Neural cell (in vitro differentiated cells): ENCODE data around the gene BUB3. TPM values are rescaled to one million over a fixed set of nuclear protein-coding genes. Genes with fewer than 3 reads are reported as not detected.

Experiments
- H2AFZ ChIP-seq: fragments of 200-600, 300-800 bp; sonication (generic), shearing (Covaris generic); 2 replicates; pipeline ENCODE4 v1.6.0; 2014; ENCODE audit warnings: low read depth, mild to moderate bottlenecking, antibody characterized with exemption, low read length, moderate library complexity
- H3F3A ChIP-seq: fragments of 200-600 bp; shearing (Covaris generic); 2 replicates; pipeline ENCODE4 v1.6.1; 2016; ENCODE audit warnings: mild to moderate bottlenecking, moderate library complexity, mixed read lengths, antibody characterized with exemption, low read length; ENCODE audit not compliant: insufficient read depth, poor library complexity, severe bottlenecking
- H3K27ac ChIP-seq: fragments of 200-600, 300-800 bp; sonication (generic), shearing (Covaris generic); 2 replicates; pipeline ENCODE4 v1.5.1; 2014; ENCODE audit warnings: mild to moderate bottlenecking, low read length, moderate library complexity
- H3K27me3 ChIP-seq: fragments of 300-800, 200-600 bp; sonication (generic), shearing (Covaris generic); 2 replicates; pipeline ENCODE4 v1.6.0; 2014; ENCODE audit warnings: mild to moderate bottlenecking, low read depth, low read length, moderate library complexity; ENCODE audit not compliant: insufficient read depth
- H3K36me3 ChIP-seq: fragments of 300-800, 200-600 bp; sonication (generic), shearing (Covaris generic); 2 replicates; pipeline ENCODE4 v1.5.1; 2014; ENCODE audit warnings: mild to moderate bottlenecking, antibody characterized with exemption, low read length, moderate library complexity; ENCODE audit not compliant: insufficient read depth
- H3K4me2 ChIP-seq: fragments of 300-800, 200-600 bp; sonication (generic), shearing (Covaris generic); 2 replicates; pipeline ENCODE4 v1.6.0; 2014; ENCODE audit warnings: mild to moderate bottlenecking, low read length
- H3K4me3 ChIP-seq: fragments of 300-800, 200-600 bp; sonication (generic), shearing (Covaris generic); 2 replicates; pipeline ENCODE4 v1.5.1; 2014; ENCODE audit warnings: mild to moderate bottlenecking, low read length, moderate library complexity
- H3K79me2 ChIP-seq: fragments of 200-600 bp; shearing (Covaris generic); replicated peaks from 2 replicates; pipeline ENCODE4 v1.6.0; 2014; ENCODE audit warnings: mild to moderate bottlenecking, low read length, moderate library complexity; ENCODE audit not compliant: insufficient read depth
- H3K9ac ChIP-seq: fragments of 300-800, 200-600 bp; sonication (generic), shearing (Covaris generic); 2 replicates; pipeline ENCODE4 v1.6.1; 2016; ENCODE audit warnings: mild to moderate bottlenecking, low read length, mixed read lengths
- H3K9me2 ChIP-seq: fragments of 200-600 bp; shearing (Covaris generic); 2 replicates; pipeline ENCODE4 v1.6.1; 2016; ENCODE audit warnings: mild to moderate bottlenecking, low read length, mixed read lengths; ENCODE audit not compliant: insufficient read depth
- H3K9me3 ChIP-seq: fragments of 200-600, 300-800 bp; sonication (generic), shearing (Covaris generic); 2 replicates; pipeline ENCODE4 v1.6.1; 2016; ENCODE audit warnings: mild to moderate bottlenecking, mixed run types, low read length, moderate library complexity, mixed read lengths
- H4K20me1 ChIP-seq: fragments of 200-600 bp; shearing (Covaris generic); 2 replicates; pipeline ENCODE4 v1.6.1; 2016; ENCODE audit warnings: mild to moderate bottlenecking, mixed run types; ENCODE audit not compliant: insufficient read depth
- EP300 ChIP-seq: fragments of 450-650 bp; conservative IDR thresholded peaks from 2 replicates; pipeline ENCODE4 v1.6.1; 2014; ENCODE audit warnings: antibody characterized with exemption, mild to moderate bottlenecking, moderate library complexity; ENCODE audit not compliant: poor library complexity, severe bottlenecking
- EZH2 ChIP-seq: fragments of 200-600, 300-800 bp; shearing (Covaris generic), sonication (generic); IDR thresholded peaks from 2 replicates; pipeline ENCODE4 v1.6.1; 2014; ENCODE audit warnings: antibody characterized with exemption, low read length, borderline replicate concordance, mild to moderate bottlenecking; ENCODE audit not compliant: insufficient read depth, poor library complexity, severe bottlenecking
- MXI1 ChIP-seq: fragments of 450-650 bp; conservative IDR thresholded peaks from 2 replicates; pipeline ENCODE4 v1.6.1; 2014; ENCODE audit warnings: antibody characterized with exemption, mild to moderate bottlenecking; ENCODE audit not compliant: poor library complexity, severe bottlenecking
- POLR2AphosphoS5 ChIP-seq: IDR thresholded peaks from 2 replicates; pipeline ENCODE4 v1.6.1; 2012
- RAD21 ChIP-seq: fragments of 450-650 bp; conservative IDR thresholded peaks from 2 replicates; pipeline ENCODE4 v1.6.1; 2014; ENCODE audit warnings: antibody characterized with exemption, mild to moderate bottlenecking, moderate library complexity
- SMC3 ChIP-seq: fragments of 450-650 bp; conservative IDR thresholded peaks from 2 replicates; pipeline ENCODE4 v1.6.1; 2014; ENCODE audit warnings: antibody characterized with exemption, mild to moderate bottlenecking, moderate library complexity; ENCODE audit not compliant: poor library complexity
- TAF1 ChIP-seq: IDR thresholded peaks from 2 replicates; pipeline ENCODE4 v1.6.1; 2012; ENCODE audit warnings: low read depth
- polyA plus RNA-seq: library from polyadenylated mRNA; depleted of rRNA; stranded (reverse); fragments of >200 nt; gene quantifications from 2 replicates; pipeline ENCODE4 v1.2.3, GENCODE V29; 2014
- TF ChIP-seq, protein P1 (sequence below): fragments of 450-650 bp; IDR thresholded peaks from 2 replicates; pipeline ENCODE4 v1.5.1; 2014; ENCODE audit warnings: antibody characterized with exemption, mild to moderate bottlenecking, moderate library complexity; ENCODE audit not compliant: poor library complexity, severe bottlenecking
- TF ChIP-seq, protein P2 (sequence below): IDR thresholded peaks from 2 replicates; pipeline ENCODE4 v1.6.1; 2012; ENCODE audit warnings: borderline replicate concordance

BUB3 gene
- polyA plus RNA-seq, 1 donor from 2014 or later = 162 TPM

DNA sequence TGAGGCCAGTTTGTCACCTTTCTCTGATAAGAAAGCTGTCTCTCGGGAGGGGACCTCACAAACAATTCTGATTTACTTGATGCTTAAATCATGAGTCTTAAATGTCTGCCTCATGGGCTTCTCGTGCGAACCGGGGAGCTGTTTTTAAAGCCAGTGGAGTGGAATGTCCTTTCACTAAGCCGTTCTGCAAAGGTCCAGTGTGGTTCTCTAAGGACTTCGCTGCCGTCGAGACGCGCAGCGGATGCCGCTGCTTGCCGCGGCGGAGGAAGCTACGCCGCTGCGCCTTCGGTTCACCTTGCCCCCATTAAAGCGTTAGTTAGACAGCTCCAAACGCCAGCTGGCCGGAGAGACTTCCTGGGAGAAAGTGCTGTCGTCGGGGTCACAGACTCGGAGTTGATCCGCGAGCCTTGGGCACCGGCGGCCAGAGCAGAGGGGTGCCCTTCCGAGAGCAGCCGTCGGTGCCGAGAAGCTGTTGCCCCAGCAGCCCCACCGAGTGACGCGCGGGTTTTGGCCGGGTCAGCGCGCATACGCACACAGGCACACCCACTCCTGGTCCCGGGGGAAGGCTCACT, 19.8 kb upstream of the BUB3 start:
- H3K4me2 ChIP-seq = no peak overlapping the region
- H2AFZ ChIP-seq = no peak overlapping the region

DNA sequence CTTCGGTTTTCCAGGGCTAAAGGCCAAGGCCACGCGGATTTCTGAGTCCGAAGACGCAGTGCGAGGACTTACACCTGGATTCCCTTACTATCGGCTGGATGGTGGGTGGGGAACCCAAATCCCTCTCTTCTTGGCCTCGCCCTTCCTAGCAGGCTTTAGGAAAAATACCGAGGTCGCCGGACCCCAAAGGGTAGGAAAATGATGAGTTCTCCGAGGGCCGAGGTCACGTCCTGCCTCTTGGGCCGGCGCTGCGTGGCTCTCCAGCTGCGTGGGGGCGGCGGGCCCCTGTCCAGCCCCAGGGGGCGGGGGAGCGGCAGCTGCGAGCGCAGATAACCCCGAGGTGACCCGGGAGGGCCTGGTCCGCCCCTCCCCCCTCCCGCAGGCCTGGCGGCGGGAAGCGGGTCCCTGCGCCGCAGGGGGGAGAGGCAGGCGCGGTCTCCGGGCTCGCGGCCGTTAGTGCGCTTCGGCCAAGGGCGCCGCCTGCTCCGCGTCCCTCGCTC, 19.2 kb upstream of the BUB3 start:
- H3K9ac ChIP-seq = no peak overlapping the region
- no peaks in the 10 kb centered on the region for H3F3A ChIP-seq
- H3K79me2 ChIP-seq = no peaks in the 10 kb centered on the region
- H3K9me3 ChIP-seq = no peaks in the 10 kb centered on the region
- no peaks in the 10 kb centered on the region for H3K9me2 ChIP-seq
- H3K27me3 ChIP-seq = peaks cover 100% of the 10 kb centered on the region
- TF ChIP-seq SMC3 (no peak), POLR2AphosphoS5 (no peak), EZH2 (no peak), RAD21 (no peak), MXI1 (no peak), TAF1 (no peak), EP300 (no peak)
- TF ChIP-seq, protein P1, sequence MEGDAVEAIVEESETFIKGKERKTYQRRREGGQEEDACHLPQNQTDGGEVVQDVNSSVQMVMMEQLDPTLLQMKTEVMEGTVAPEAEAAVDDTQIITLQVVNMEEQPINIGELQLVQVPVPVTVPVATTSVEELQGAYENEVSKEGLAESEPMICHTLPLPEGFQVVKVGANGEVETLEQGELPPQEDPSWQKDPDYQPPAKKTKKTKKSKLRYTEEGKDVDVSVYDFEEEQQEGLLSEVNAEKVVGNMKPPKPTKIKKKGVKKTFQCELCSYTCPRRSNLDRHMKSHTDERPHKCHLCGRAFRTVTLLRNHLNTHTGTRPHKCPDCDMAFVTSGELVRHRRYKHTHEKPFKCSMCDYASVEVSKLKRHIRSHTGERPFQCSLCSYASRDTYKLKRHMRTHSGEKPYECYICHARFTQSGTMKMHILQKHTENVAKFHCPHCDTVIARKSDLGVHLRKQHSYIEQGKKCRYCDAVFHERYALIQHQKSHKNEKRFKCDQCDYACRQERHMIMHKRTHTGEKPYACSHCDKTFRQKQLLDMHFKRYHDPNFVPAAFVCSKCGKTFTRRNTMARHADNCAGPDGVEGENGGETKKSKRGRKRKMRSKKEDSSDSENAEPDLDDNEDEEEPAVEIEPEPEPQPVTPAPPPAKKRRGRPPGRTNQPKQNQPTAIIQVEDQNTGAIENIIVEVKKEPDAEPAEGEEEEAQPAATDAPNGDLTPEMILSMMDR = no peak
- TF ChIP-seq, protein P2, sequence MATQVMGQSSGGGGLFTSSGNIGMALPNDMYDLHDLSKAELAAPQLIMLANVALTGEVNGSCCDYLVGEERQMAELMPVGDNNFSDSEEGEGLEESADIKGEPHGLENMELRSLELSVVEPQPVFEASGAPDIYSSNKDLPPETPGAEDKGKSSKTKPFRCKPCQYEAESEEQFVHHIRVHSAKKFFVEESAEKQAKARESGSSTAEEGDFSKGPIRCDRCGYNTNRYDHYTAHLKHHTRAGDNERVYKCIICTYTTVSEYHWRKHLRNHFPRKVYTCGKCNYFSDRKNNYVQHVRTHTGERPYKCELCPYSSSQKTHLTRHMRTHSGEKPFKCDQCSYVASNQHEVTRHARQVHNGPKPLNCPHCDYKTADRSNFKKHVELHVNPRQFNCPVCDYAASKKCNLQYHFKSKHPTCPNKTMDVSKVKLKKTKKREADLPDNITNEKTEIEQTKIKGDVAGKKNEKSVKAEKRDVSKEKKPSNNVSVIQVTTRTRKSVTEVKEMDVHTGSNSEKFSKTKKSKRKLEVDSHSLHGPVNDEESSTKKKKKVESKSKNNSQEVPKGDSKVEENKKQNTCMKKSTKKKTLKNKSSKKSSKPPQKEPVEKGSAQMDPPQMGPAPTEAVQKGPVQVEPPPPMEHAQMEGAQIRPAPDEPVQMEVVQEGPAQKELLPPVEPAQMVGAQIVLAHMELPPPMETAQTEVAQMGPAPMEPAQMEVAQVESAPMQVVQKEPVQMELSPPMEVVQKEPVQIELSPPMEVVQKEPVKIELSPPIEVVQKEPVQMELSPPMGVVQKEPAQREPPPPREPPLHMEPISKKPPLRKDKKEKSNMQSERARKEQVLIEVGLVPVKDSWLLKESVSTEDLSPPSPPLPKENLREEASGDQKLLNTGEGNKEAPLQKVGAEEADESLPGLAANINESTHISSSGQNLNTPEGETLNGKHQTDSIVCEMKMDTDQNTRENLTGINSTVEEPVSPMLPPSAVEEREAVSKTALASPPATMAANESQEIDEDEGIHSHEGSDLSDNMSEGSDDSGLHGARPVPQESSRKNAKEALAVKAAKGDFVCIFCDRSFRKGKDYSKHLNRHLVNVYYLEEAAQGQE = no peak
- H3K36me3 ChIP-seq = no peaks in the 10 kb centered on the region
- H4K20me1 ChIP-seq = no peaks in the 10 kb centered on the region
- no peak overlapping the region for H2AFZ ChIP-seq
- no peak overlapping the region for H3K27ac ChIP-seq
- H3K4me3 ChIP-seq = peak overlapping the region; percentile 50
- H3K4me2 ChIP-seq = no peak overlapping the region

More for the DNA sequence above, 19.8 kb upstream of the BUB3 start:
- Histone ChIP-seq H3K9ac (no peak overlapping the region), H3F3A (no peaks in the 10 kb centered on the region), H3K4me3 (no peak overlapping the region), H3K9me3 (no peaks in the 10 kb centered on the region), H4K20me1 (no peaks in the 10 kb centered on the region), H3K9me2 (no peaks in the 10 kb centered on the region), H3K79me2 (no peaks in the 10 kb centered on the region), H3K36me3 (no peaks in the 10 kb centered on the region), H3K27ac (no peak overlapping the region), H3K27me3 (peaks cover 100% of the 10 kb centered on the region)
- TF ChIP-seq POLR2AphosphoS5 (no peak), EZH2 (peak; percentile 99)
